Measurements from ENCODE around the gene CCDC121. TPM values are rescaled to one million over a fixed set of nuclear protein-coding genes. Genes with fewer than 3 reads are reported as not detected.

The CCDC121 gene
- total and polyA plus RNA-seq, 2 of the 4 experiments (the other 2 are of a cell fraction): 0.65 to 2.0 TPM

- no peak overlapping the region for H2AK9ac ChIP-seq (replicated peaks; ENCODE audit: low read depth, low read length, poor library complexity)
These were observed 26.5 kb upstream of the CCDC121 start for GRCh38 chr2:27655155-27655951.

More at GRCh38 chr2:27655155-27655951, 26.5 kb upstream of the CCDC121 start:
- Histone ChIP-seq H2BK20ac (ENCODE audit: low read depth, low read length) (no peak overlapping the region), H3K27ac (ENCODE audit: insufficient read depth, low read length) (no peak overlapping the region), H4K20me1 (ENCODE audit: insufficient read depth, low read length) (peaks cover 4% of the 10 kb centered on the region; the same call in 1 of the 2 replicates), H2AFZ (replicated peaks; ENCODE audit: low read length, poor library complexity) (no peak overlapping the region), H2BK15ac (ENCODE audit: low read depth, low read length) (no peak overlapping the region), H3K9ac (ENCODE audit: low read depth, low read length) (no peak overlapping the region), H3K9me3 (ENCODE audit: control insufficient read depth, insufficient read depth, low read length) (no peaks in the 10 kb centered on the region), H3K4me1 (ENCODE audit: control insufficient read depth, insufficient read depth, low read length) (no peaks in the 10 kb centered on the region; the same call in 1 of the 2 replicates), H3K4me3 (ENCODE audit: insufficient read depth, low read depth, low read length) (no peak overlapping the region), H3K56ac (ENCODE audit: extremely low read depth, insufficient read depth, low read length) (no peak overlapping the region), H2BK120ac (ENCODE audit: low read depth, low read length) (no peak overlapping the region), H3K9me1 (ENCODE audit: insufficient read depth, low read length) (peaks cover 5% of the 10 kb centered on the region), H3K4ac (ENCODE audit: low read depth, low read length) (no peak overlapping the region), H3K79me1 (ENCODE audit: low read depth in 1 of 2, low read length in 2 of 2) (peaks cover 2 to 10% of the 10 kb centered on the region in 2 experiments; a peak in 2 of 4 replicates), H3K18ac (ENCODE audit: low read depth, low read length) (no peak overlapping the region), H4K5ac (ENCODE audit: low read depth, low read length) (no peak overlapping the region), H4K91ac (ENCODE audit: insufficient read depth, low read depth, low read length) (no peak overlapping the region), H3K4me2 (ENCODE audit: low read depth, low read length) (no peak overlapping the region), H2BK5ac (ENCODE audit: low read depth, low read length, poor library complexity, severe bottlenecking) (no peak overlapping the region), H3K14ac (replicated peaks; ENCODE audit: low read depth, low read length) (no peak overlapping the region), H3K27me3 (ENCODE audit: control insufficient read depth, insufficient read depth, low read length) (no peaks in the 10 kb centered on the region), H2AK5ac (ENCODE audit: low read depth, low read length) (no peak overlapping the region), H3K23ac (ENCODE audit: low read depth, low read length) (no peak overlapping the region), H3K36me3 (ENCODE audit: control insufficient read depth, insufficient read depth, low read length) (peaks cover 40% of the 10 kb centered on the region), H4K8ac (ENCODE audit: low read depth in 2 of 2, low read length in 2 of 2) (no peak overlapping the region)
- TF ChIP-seq MAFK (IDR thresholded peaks at IDR 0.05; ENCODE audit: low read depth, low read length) (peak; percentile 91), NFE2L2 (IDR thresholded peaks at IDR 0.05; ENCODE audit: low read depth, low read length) (no peak)
- ATAC-seq (ENCODE audit: low read depth) (peak; percentile 60), DNase-seq (peak; percentile 91)
- dilution Hi-C loops (cut with HindIII; ENCODE audit: low sequenced_read_pairs, unreplicated experiment): no loop called here
- intact Hi-C loops (cut with micrococcal nuclease): no loop called here
- no TSS peak for BruUV-seq (replicated peaks)
- no CpG with 5 or more reads among the region's 7 CpGs for WGBS, 2 experiments (ENCODE audit: extremely low coverage in 2 of 2, insufficient read length in 1 of 2)
- ChIA-PET CTCF (interaction anchor here (0.6 kb wide), 1 partner anchor 20 kb away, joined by 3 read pairs; no protein-coding TSS in a partner anchor), POLR2A (ENCODE audit: unreplicated experiment) (no interaction called here)
- in situ Hi-C loops (cut with MboI; ENCODE audit: low sequenced_read_pairs): no loop called here
